ENCODE measurements around the gene LIPC.
A peak's percentile ranks its signal among the peaks of the same experiment; 100 is the strongest.

LIPC gene

DNA sequence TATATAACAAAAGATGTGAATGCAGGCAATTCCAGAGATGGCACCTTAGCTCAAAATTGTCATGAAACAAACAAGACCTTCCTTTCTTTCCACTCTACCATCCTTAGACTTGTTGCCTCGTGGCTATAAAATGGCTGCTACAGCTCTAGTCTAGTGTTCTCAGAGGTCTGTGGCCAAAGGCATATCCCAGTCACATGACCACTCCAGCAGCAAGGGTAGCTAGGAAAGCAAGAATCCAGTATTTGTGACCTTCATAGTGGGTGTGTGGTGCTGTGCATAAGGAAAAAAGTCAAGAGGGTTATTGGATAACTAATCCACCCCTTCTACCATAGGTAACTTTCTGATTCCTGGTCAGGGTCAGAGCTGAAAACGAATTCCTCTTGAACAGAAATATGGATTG is 27.1 kb upstream of the LIPC start:
- no peaks in the 10 kb centered on the region for H3K36me3 ChIP-seq (ENCODE audit: control insufficient read depth in 2 of 2, insufficient read depth in 1 of 2, low read length in 2 of 2)
- H3K4me3 ChIP-seq (ENCODE audit: low read depth, low read length), result no peak overlapping the region
- no peak overlapping the region for H3K27ac ChIP-seq (ENCODE audit: extremely low read depth, low read depth, low read length)
- no peaks in the 10 kb centered on the region for H3K9me3 ChIP-seq (ENCODE audit: control insufficient read depth, insufficient read depth, low read depth, low read length)
- ChIA-PET POLR2A (no interaction called here), CTCF (no interaction called here)
- TF ChIP-seq ZNF248 (tag by site-specific recombination; IDR thresholded peaks at IDR 0.05), result no peak
- TF ChIP-seq, protein P1, sequence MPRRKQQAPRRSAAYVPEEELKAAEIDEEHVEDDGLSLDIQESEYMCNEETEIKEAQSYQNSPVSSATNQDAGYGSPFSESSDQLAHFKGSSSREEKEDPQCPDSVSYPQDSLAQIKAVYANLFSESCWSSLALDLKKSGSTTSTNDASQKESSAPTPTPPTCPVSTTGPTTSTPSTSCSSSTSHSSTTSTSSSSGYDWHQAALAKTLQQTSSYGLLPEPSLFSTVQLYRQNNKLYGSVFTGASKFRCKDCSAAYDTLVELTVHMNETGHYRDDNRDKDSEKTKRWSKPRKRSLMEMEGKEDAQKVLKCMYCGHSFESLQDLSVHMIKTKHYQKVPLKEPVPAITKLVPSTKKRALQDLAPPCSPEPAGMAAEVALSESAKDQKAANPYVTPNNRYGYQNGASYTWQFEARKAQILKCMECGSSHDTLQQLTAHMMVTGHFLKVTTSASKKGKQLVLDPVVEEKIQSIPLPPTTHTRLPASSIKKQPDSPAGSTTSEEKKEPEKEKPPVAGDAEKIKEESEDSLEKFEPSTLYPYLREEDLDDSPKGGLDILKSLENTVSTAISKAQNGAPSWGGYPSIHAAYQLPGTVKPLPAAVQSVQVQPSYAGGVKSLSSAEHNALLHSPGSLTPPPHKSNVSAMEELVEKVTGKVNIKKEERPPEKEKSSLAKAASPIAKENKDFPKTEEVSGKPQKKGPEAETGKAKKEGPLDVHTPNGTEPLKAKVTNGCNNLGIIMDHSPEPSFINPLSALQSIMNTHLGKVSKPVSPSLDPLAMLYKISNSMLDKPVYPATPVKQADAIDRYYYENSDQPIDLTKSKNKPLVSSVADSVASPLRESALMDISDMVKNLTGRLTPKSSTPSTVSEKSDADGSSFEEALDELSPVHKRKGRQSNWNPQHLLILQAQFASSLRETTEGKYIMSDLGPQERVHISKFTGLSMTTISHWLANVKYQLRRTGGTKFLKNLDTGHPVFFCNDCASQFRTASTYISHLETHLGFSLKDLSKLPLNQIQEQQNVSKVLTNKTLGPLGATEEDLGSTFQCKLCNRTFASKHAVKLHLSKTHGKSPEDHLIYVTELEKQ (tag by site-specific recombination; IDR thresholded peaks at IDR 0.05; ENCODE audit: borderline replicate concordance), result no peak
- no peak for TF ChIP-seq ZNF138 (tag by site-specific recombination; IDR thresholded peaks at IDR 0.05; ENCODE audit: borderline replicate concordance)
- no peak for TF ChIP-seq ZNF558 (tag by site-specific recombination; IDR thresholded peaks at IDR 0.05)
- no peak for TF ChIP-seq ZNF701 (tag by site-specific recombination; IDR thresholded peaks at IDR 0.05)
- TF ChIP-seq, protein P2, sequence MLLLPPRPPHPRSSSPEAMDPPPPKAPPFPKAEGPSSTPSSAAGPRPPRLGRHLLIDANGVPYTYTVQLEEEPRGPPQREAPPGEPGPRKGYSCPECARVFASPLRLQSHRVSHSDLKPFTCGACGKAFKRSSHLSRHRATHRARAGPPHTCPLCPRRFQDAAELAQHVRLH (tag by site-specific recombination; IDR thresholded peaks at IDR 0.05), result no peak
- TF ChIP-seq, protein P3, sequence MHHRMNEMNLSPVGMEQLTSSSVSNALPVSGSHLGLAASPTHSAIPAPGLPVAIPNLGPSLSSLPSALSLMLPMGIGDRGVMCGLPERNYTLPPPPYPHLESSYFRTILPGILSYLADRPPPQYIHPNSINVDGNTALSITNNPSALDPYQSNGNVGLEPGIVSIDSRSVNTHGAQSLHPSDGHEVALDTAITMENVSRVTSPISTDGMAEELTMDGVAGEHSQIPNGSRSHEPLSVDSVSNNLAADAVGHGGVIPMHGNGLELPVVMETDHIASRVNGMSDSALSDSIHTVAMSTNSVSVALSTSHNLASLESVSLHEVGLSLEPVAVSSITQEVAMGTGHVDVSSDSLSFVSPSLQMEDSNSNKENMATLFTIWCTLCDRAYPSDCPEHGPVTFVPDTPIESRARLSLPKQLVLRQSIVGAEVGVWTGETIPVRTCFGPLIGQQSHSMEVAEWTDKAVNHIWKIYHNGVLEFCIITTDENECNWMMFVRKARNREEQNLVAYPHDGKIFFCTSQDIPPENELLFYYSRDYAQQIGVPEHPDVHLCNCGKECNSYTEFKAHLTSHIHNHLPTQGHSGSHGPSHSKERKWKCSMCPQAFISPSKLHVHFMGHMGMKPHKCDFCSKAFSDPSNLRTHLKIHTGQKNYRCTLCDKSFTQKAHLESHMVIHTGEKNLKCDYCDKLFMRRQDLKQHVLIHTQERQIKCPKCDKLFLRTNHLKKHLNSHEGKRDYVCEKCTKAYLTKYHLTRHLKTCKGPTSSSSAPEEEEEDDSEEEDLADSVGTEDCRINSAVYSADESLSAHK (tag by site-specific recombination; IDR thresholded peaks at IDR 0.05), result no peak
- no peaks in the 10 kb centered on the region for H3K4me1 ChIP-seq (ENCODE audit: control insufficient read depth, insufficient read depth, low read length)

DNA sequence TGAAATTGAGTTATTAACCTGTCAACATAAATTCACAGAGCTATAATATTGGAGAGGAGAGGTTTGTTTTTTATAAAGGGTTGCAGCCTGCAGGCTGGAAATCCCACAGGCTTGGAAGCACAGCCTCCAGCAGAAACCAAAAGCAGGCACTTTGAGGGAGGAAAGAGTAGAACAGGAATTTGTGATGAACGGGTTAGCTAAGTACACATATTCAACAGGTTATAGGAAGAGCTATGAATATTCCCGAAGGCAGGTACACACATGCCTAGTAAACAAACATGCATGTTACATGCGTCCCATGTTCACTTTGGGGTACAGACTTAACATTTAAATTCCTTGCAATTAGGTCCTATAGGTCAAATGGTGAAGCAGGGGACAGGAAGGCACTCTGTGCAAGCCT is 25.9 kb upstream of the LIPC start:
- POLR2A ChIA-PET, result no interaction called here
- CTCF ChIA-PET, result no interaction called here
- no peaks in the 10 kb centered on the region for H3K4me1 ChIP-seq (ENCODE audit: control insufficient read depth, insufficient read depth, low read length)
- no peak overlapping the region for H3K4me3 ChIP-seq (ENCODE audit: low read depth, low read length)
- TF ChIP-seq PRDM2 (tag by site-specific recombination; IDR thresholded peaks at IDR 0.05; ENCODE audit: borderline replicate concordance) (no peak), SCRT2 (tag by site-specific recombination; IDR thresholded peaks at IDR 0.05) (peak; percentile 73)
- TF ChIP-seq, protein P3 (tag by site-specific recombination; IDR thresholded peaks at IDR 0.05), result no peak
- H3K36me3 ChIP-seq (ENCODE audit: control insufficient read depth in 2 of 2, insufficient read depth in 1 of 2, low read length in 2 of 2), result no peaks in the 10 kb centered on the region
- H3K9me3 ChIP-seq (ENCODE audit: control insufficient read depth, insufficient read depth, low read depth, low read length), result no peaks in the 10 kb centered on the region
- H3K27ac ChIP-seq (ENCODE audit: extremely low read depth, low read depth, low read length), result no peak overlapping the region

Measured in HEK293 (cell line).